ENCODE data around the gene KLRK1. TPM values are rescaled to one million over a fixed set of nuclear protein-coding genes. Genes with fewer than 3 reads are reported as not detected.

Gene KLRK1
- total and polyA plus RNA-seq, 11 donors = 0.28 to 6.6 (median 0.49) TPM; not detected in 2

Other genes with a start within 250 kb of the KLRK1 start
- gene OLR1, start 217.9 kb downstream of the KLRK1 start, total RNA-seq = 1 to 10 TPM in 2 of 9 donors, under 1 TPM in 5, not detected in 2; 0.34 to 1.6 (median 0.81) TPM
- gene OLR1, start 217.9 kb downstream of the KLRK1 start, polyA plus RNA-seq = under 1 TPM; 0.07 to 0.38 TPM
- under 1 TPM in 1 of 9 donors, not detected in 8; 0.53 TPM for gene TMEM52B, start 211.0 kb downstream of the KLRK1 start, total RNA-seq
- under 1 TPM in 1 of 2 donors, not detected in 1; 0.03 TPM for gene TMEM52B, start 211.0 kb downstream of the KLRK1 start, polyA plus RNA-seq
- 100 to 1,000 TPM; 212 to 790 (median 297) TPM for gene GABARAPL1, start 177.2 kb downstream of the KLRK1 start, total RNA-seq
- 100 to 1,000 TPM; 126 to 258 TPM for gene GABARAPL1, start 177.2 kb downstream of the KLRK1 start, polyA plus RNA-seq
- gene KLRD1, start 82.2 kb downstream of the KLRK1 start, total RNA-seq = 1 to 10 TPM in 3 of 9 donors, under 1 TPM in 6; 0.25 to 7.4 (median 0.93) TPM
- gene KLRD1, start 82.2 kb downstream of the KLRK1 start, polyA plus RNA-seq = 1 to 10 TPM in 1 of 2 donors, under 1 TPM in 1; 0.25 to 1.1 TPM
- 1 to 10 TPM in 1 of 9 donors, not detected in 8; 1.1 TPM for gene KLRC4, start 19.7 kb upstream of the KLRK1 start, total RNA-seq
- gene KLRC4, start 19.7 kb upstream of the KLRK1 start, polyA plus RNA-seq = not detected
- not detected for gene KLRC3, start 30.6 kb upstream of the KLRK1 start, total RNA-seq
- not detected for gene KLRC3, start 30.6 kb upstream of the KLRK1 start, polyA plus RNA-seq
- gene KLRC2, start 46.0 kb upstream of the KLRK1 start, total RNA-seq = under 1 TPM in 1 of 9 donors, not detected in 8; 0.51 TPM
- gene KLRC2, start 46.0 kb upstream of the KLRK1 start, polyA plus RNA-seq = not detected
- gene KLRC1, start 63.3 kb upstream of the KLRK1 start, total RNA-seq = 1 to 10 TPM in 1 of 9 donors, under 1 TPM in 2, not detected in 6; 0.18 to 1.2 (median 0.32) TPM
- gene KLRC1, start 63.3 kb upstream of the KLRK1 start, polyA plus RNA-seq = under 1 TPM; 0.10 to 0.61 TPM
- gene EIF2S3B, start 115.8 kb upstream of the KLRK1 start, total RNA-seq = 1 to 10 TPM in 2 of 9 donors, under 1 TPM in 5, not detected in 2; 0.37 to 1.5 (median 0.51) TPM
- under 1 TPM; 0.11 to 0.49 TPM for gene EIF2S3B, start 115.8 kb upstream of the KLRK1 start, polyA plus RNA-seq
- gene MAGOHB, start 223.6 kb upstream of the KLRK1 start, total RNA-seq = 10 to 100 TPM in 5 of 9 donors, 1 to 10 TPM in 4; 1.8 to 18.1 (median 12.7) TPM
- 10 to 100 TPM; 14.5 to 16.5 TPM for gene MAGOHB, start 223.6 kb upstream of the KLRK1 start, polyA plus RNA-seq

All from heart left ventricle (tissue), 11 donors.